Testis (tissue), 2 donors: ENCODE results near the gene COL26A1.

Source experiments
- CTCF ChIP-seq, 3 experiments: fragments of 450-650 bp in 2 of 3; fragments of 200-600 bp in 1 of 3; sonication (generic) in 1 of 3; IDR thresholded peaks; one replicate each; pipeline ENCODE4 v1.5.1; 2016 to 2019; ENCODE audit warnings: antibody characterized with exemption in 3 of 3, mild to moderate bottlenecking in 2 of 3, moderate library complexity in 1 of 3
- POLR2A ChIP-seq: fragments of 450-650 bp; IDR thresholded peaks from one replicate; pipeline ENCODE4 v1.6.1; 2017; ENCODE audit warnings: antibody characterized with exemption, mild to moderate bottlenecking, moderate library complexity

- TF ChIP-seq CTCF (IDR thresholded peaks at IDR 0.05) = no peak
- TF ChIP-seq POLR2A = no peak
These were observed 177.1 kb downstream of the COL26A1 start for GRCh38 chr7:101539784-101540183.
